Measurements from ENCODE around the gene RNF14.
"Not testable (repeated sequence)": the region's sequence is repeated elsewhere in the genome, so short reads cannot be mapped to it uniquely, and the experiment has no call there.

Gene RNF14

GRCh38 chr5:141968914-141969608, at the start of gene RNF14:
TSS of gene RNF14 (plus strand) at chr5:141969105. CDS start at chr5:141973589, 4,484 bp downstream.
- peak; percentile 97 for DNase-seq

GRCh38 chr5:141919218-141920119, 49.4 kb upstream of the RNF14 start:
- no peak for DNase-seq

GRCh38 chr5:141920771-141921170, 48.1 kb upstream of the RNF14 start:
- DNase-seq = no peak

GRCh38 chr5:141922827-141923447, 46.0 kb upstream of the RNF14 start:
- DNase-seq = not testable (repeated sequence)

GRCh38 chr5:141923448-141924313, 45.2 kb upstream of the RNF14 start, which contains the start of gene DELE1:
TSS of gene DELE1 (plus strand) at chr5:141923871. CDS start at chr5:141923942, 71 bp downstream.
- DNase-seq = peak; percentile 98

- no peak for DNase-seq
Observed at GRCh38 chr5:141926434-141926833, 42.5 kb upstream of the RNF14 start.

GRCh38 chr5:141928051-141928450, 40.9 kb upstream of the RNF14 start:
- no peak for DNase-seq

GRCh38 chr5:141929398-141930058, 39.4 kb upstream of the RNF14 start:
- DNase-seq = no peak

GRCh38 chr5:141931694-141932093, 37.2 kb upstream of the RNF14 start:
- DNase-seq = no peak

GRCh38 chr5:141933151-141933550, 35.8 kb upstream of the RNF14 start:
- DNase-seq = no peak

GRCh38 chr5:141934099-141934844, 34.6 kb upstream of the RNF14 start:
- DNase-seq = no peak

- no peak for DNase-seq
Observed at GRCh38 chr5:141935538-141935937, 33.4 kb upstream of the RNF14 start.

- DNase-seq = no peak
Observed at GRCh38 chr5:141940695-141941271, 28.1 kb upstream of the RNF14 start.

GRCh38 chr5:141941307-141941706, 27.6 kb upstream of the RNF14 start:
- no peak for DNase-seq

- DNase-seq = no peak
Observed at GRCh38 chr5:141941779-141942178, 27.1 kb upstream of the RNF14 start.

- no peak for DNase-seq
Observed at GRCh38 chr5:141942185-141942857, 26.6 kb upstream of the RNF14 start.

GRCh38 chr5:141944076-141944475, 24.8 kb upstream of the RNF14 start:
- no peak for DNase-seq

- no peak for DNase-seq
Observed at GRCh38 chr5:141945511-141946051, 23.3 kb upstream of the RNF14 start.

- no peak for DNase-seq
Observed at GRCh38 chr5:141947316-141947715, 21.6 kb upstream of the RNF14 start.

- DNase-seq = no peak
Observed at GRCh38 chr5:141948812-141949211, 20.1 kb upstream of the RNF14 start.
